Esophagus muscularis mucosa (tissue), 4 donors: ENCODE results near the gene CNIH2.
"Not testable (repeated sequence)": the region's sequence is repeated elsewhere in the genome, so short reads cannot be mapped to it uniquely, and the experiment has no call there.

Experiments
- CTCF ChIP-seq, 3 experiments: fragments of 200-600 bp in 2 of 3; fragments of 450-650 bp in 1 of 3; sonication (generic) in 2 of 3; IDR thresholded peaks; one replicate each; pipeline ENCODE4 v1.5.1; 2017 to 2019; ENCODE audit warnings: antibody characterized with exemption in 3 of 3, mild to moderate bottlenecking in 2 of 3, moderate library complexity in 1 of 3
- EP300 ChIP-seq: sonication (generic); formaldehyde crosslinking; IDR thresholded peaks from one replicate; pipeline ENCODE4 v1.6.1; 2017; ENCODE audit warnings: antibody characterized with exemption
- POLR2A ChIP-seq: fragments of 450-650 bp; IDR thresholded peaks from one replicate; pipeline ENCODE4 v1.6.1; 2017; ENCODE audit warnings: antibody characterized with exemption, moderate library complexity, mild to moderate bottlenecking, low read depth
- POLR2AphosphoS5 ChIP-seq, 2 donors: sonication (generic); formaldehyde crosslinking; IDR thresholded peaks; one replicate each; pipeline ENCODE4 v1.6.1; 2017; ENCODE audit warnings: antibody characterized with exemption in 2 of 2

- TF ChIP-seq CTCF (IDR thresholded peaks at IDR 0.05); POLR2A; POLR2AphosphoS5 (IDR thresholded peaks at IDR 0.05); EP300: not testable (repeated sequence)
Observed at GRCh38 chr11:66310803-66311440, 32.9 kb downstream of the CNIH2 start.
